ENCODE results near the gene EARS2.

DNA sequence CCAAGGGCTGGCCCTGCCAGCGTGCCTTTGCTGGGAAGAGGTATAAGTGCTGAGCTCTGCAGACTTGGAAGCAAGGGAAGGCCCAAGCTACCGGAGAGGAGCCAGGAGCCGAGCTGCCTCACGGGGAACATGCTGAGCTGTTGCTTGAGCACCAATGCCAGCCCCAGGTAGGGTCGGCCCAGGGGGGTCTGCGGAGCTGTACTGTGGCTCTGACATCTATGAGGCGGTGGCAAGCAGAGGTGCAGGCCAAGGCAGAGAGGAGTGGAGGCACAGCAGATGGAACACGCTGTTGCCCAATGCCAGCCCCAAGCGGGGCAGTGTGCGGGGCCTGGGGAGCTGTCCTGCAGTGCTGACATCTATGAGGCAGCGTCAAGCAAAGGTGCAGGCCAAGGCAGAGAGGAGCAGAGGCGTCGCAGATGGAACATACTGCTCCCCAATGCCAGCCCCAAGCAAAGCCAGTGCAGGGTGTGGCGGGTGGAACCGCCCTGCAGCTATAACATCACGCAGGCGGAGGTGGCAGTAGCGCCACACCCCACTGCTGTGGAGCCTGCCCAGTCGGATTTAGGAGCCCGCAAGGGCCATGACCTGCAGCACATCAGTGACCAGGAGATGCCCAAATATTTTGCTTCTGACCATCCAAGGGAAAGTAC, 56.8 kb downstream of the EARS2 start:
- TF ChIP-seq EP300 (IDR thresholded peaks at IDR 0.05) (no peak), POLR2AphosphoS5 (IDR thresholded peaks at IDR 0.05) (no peak)
- TF ChIP-seq, protein P1, sequence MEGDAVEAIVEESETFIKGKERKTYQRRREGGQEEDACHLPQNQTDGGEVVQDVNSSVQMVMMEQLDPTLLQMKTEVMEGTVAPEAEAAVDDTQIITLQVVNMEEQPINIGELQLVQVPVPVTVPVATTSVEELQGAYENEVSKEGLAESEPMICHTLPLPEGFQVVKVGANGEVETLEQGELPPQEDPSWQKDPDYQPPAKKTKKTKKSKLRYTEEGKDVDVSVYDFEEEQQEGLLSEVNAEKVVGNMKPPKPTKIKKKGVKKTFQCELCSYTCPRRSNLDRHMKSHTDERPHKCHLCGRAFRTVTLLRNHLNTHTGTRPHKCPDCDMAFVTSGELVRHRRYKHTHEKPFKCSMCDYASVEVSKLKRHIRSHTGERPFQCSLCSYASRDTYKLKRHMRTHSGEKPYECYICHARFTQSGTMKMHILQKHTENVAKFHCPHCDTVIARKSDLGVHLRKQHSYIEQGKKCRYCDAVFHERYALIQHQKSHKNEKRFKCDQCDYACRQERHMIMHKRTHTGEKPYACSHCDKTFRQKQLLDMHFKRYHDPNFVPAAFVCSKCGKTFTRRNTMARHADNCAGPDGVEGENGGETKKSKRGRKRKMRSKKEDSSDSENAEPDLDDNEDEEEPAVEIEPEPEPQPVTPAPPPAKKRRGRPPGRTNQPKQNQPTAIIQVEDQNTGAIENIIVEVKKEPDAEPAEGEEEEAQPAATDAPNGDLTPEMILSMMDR (IDR thresholded peaks at IDR 0.05) = no peak
